ENCODE results near the gene CHRND. TPM values are rescaled to one million over a fixed set of nuclear protein-coding genes. Genes with fewer than 3 reads are reported as not detected.
A peak's percentile ranks its signal among the peaks of the same experiment; 100 is the strongest.

The CHRND gene
- total and polyA plus RNA-seq, 2 of the 13 experiments (the other 11 are each of a cell fraction or from before 2014, with no cell fraction given), result 0.18 TPM; not detected in 1

GRCh38 chr2:232521959-232522622, 3.9 kb upstream of the CHRND start (continued):
- TF ChIP-seq, protein P1, sequence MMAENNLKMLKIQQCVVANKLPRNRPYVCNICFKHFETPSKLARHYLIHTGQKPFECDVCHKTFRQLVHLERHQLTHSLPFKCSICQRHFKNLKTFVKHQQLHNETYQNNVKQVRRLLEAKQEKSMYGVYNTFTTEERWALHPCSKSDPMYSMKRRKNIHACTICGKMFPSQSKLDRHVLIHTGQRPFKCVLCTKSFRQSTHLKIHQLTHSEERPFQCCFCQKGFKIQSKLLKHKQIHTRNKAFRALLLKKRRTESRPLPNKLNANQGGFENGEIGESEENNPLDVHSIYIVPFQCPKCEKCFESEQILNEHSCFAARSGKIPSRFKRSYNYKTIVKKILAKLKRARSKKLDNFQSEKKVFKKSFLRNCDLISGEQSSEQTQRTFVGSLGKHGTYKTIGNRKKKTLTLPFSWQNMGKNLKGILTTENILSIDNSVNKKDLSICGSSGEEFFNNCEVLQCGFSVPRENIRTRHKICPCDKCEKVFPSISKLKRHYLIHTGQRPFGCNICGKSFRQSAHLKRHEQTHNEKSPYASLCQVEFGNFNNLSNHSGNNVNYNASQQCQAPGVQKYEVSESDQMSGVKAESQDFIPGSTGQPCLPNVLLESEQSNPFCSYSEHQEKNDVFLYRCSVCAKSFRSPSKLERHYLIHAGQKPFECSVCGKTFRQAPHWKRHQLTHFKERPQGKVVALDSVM (CRISPR knock-in tag; IDR thresholded peaks at IDR 0.05), result no peak
- no peak for TF ChIP-seq ZNF766 (CRISPR knock-in tag; IDR thresholded peaks at IDR 0.05; ENCODE audit: borderline replicate concordance)
- TF ChIP-seq ZNF441 (CRISPR knock-in tag; IDR thresholded peaks at IDR 0.05; ENCODE audit: borderline replicate concordance), result no peak
- TF ChIP-seq ZNF724P (CRISPR knock-in tag; IDR thresholded peaks at IDR 0.05; ENCODE audit: borderline replicate concordance), result no peak
- peak; percentile 81 for TF ChIP-seq STAG1 (CRISPR knock-in tag; IDR thresholded peaks at IDR 0.05)
- TF ChIP-seq ZSCAN29 (CRISPR knock-in tag; conservative IDR thresholded peaks at IDR 0.05), result no peak
- no peak for TF ChIP-seq NFYC (CRISPR knock-in tag; IDR thresholded peaks at IDR 0.05)
- TF ChIP-seq ZGPAT (CRISPR knock-in tag; IDR thresholded peaks at IDR 0.05), result no peak
- no peak for TF ChIP-seq CHCHD3 (CRISPR knock-in tag; IDR thresholded peaks at IDR 0.05)
- peak; percentile 74; the same call in 1 of the 2 replicates for TF ChIP-seq MTF2 (CRISPR knock-in tag; IDR thresholded peaks at IDR 0.05; ENCODE audit: borderline replicate concordance)
- 0 out of 2 replicates have a peak, but pooled peaks have one; percentile 64 for TF ChIP-seq ZNF235 (CRISPR knock-in tag; IDR thresholded peaks at IDR 0.05; ENCODE audit: borderline replicate concordance)
- TF ChIP-seq HNRNPLL (IDR thresholded peaks at IDR 0.05; ENCODE audit: low read depth, low read length, poor library complexity, severe bottlenecking), result peak; percentile 7
- TF ChIP-seq, protein P2, sequence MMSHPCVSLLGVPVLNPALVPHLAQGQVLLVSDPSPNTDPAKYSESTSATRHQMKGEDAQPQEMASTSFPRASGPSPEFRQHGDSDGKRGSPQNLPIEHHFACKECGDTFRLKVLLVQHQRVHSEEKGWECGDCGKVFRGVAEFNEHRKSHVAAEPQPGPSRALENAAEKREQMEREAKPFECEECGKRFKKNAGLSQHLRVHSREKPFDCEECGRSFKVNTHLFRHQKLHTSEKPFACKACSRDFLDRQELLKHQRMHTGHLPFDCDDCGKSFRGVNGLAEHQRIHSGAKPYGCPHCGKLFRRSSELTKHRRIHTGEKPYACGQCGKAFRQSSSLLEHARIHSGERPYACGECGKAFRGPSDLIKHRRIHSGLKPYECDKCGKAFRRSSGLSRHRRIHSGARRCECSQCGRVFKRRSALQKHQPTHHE (CRISPR knock-in tag; IDR thresholded peaks at IDR 0.05; ENCODE audit: borderline replicate concordance), result no peak
- TF ChIP-seq TSC22D2 (CRISPR knock-in tag; IDR thresholded peaks at IDR 0.05; ENCODE audit: borderline replicate concordance), result 0 out of 2 replicates have a peak, but pooled peaks have one; percentile 55
- 0 out of 2 replicates have a peak, but pooled peaks have one; percentile 17 for TF ChIP-seq MAZ (IDR thresholded peaks at IDR 0.05; ENCODE audit: borderline replicate concordance, low read depth, low read length)
- no peak for TF ChIP-seq MAZ (CRISPR knock-in tag; IDR thresholded peaks at IDR 0.05; ENCODE audit: low read depth)
- peak; percentile 57; the same call in 1 of the 2 replicates for TF ChIP-seq KDM2A (CRISPR knock-in tag; IDR thresholded peaks at IDR 0.05; ENCODE audit: borderline replicate concordance, low read depth)
- TF ChIP-seq, protein P3, sequence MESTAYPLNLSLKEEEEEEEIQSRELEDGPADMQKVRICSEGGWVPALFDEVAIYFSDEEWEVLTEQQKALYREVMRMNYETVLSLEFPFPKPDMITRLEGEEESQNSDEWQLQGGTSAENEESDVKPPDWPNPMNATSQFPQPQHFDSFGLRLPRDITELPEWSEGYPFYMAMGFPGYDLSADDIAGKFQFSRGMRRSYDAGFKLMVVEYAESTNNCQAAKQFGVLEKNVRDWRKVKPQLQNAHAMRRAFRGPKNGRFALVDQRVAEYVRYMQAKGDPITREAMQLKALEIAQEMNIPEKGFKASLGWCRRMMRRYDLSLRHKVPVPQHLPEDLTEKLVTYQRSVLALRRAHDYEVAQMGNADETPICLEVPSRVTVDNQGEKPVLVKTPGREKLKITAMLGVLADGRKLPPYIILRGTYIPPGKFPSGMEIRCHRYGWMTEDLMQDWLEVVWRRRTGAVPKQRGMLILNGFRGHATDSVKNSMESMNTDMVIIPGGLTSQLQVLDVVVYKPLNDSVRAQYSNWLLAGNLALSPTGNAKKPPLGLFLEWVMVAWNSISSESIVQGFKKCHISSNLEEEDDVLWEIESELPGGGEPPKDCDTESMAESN (CRISPR knock-in tag; conservative IDR thresholded peaks at IDR 0.05), result 0 out of 2 replicates have a peak, but pooled peaks have one; percentile 37
- TF ChIP-seq ZNF598 (CRISPR knock-in tag; IDR thresholded peaks at IDR 0.05; ENCODE audit: borderline replicate concordance), result 0 out of 2 replicates have a peak, but pooled peaks have one; percentile 30
- TF ChIP-seq SMYD3 (CRISPR knock-in tag; IDR thresholded peaks at IDR 0.05), result no peak
